Neural cell (in vitro differentiated cells): Measurements from ENCODE around the gene TRPM2. TPM values are rescaled to one million over a fixed set of nuclear protein-coding genes. Genes with fewer than 3 reads are reported as not detected.

Source experiments
- H2AFZ ChIP-seq: fragments of 200-600, 300-800 bp; sonication (generic), shearing (Covaris generic); 2 replicates; pipeline ENCODE4 v1.6.0; 2014; ENCODE audit warnings: low read depth, mild to moderate bottlenecking, antibody characterized with exemption, low read length, moderate library complexity
- H3F3A ChIP-seq: fragments of 200-600 bp; shearing (Covaris generic); 2 replicates; pipeline ENCODE4 v1.6.1; 2016; ENCODE audit warnings: mild to moderate bottlenecking, moderate library complexity, mixed read lengths, antibody characterized with exemption, low read length; ENCODE audit not compliant: insufficient read depth, poor library complexity, severe bottlenecking
- H3K27ac ChIP-seq: fragments of 200-600, 300-800 bp; sonication (generic), shearing (Covaris generic); 2 replicates; pipeline ENCODE4 v1.5.1; 2014; ENCODE audit warnings: mild to moderate bottlenecking, low read length, moderate library complexity
- H3K27me3 ChIP-seq: fragments of 300-800, 200-600 bp; sonication (generic), shearing (Covaris generic); 2 replicates; pipeline ENCODE4 v1.6.0; 2014; ENCODE audit warnings: mild to moderate bottlenecking, low read depth, low read length, moderate library complexity; ENCODE audit not compliant: insufficient read depth
- H3K36me3 ChIP-seq: fragments of 300-800, 200-600 bp; sonication (generic), shearing (Covaris generic); 2 replicates; pipeline ENCODE4 v1.5.1; 2014; ENCODE audit warnings: mild to moderate bottlenecking, antibody characterized with exemption, low read length, moderate library complexity; ENCODE audit not compliant: insufficient read depth
- H3K4me2 ChIP-seq: fragments of 300-800, 200-600 bp; sonication (generic), shearing (Covaris generic); 2 replicates; pipeline ENCODE4 v1.6.0; 2014; ENCODE audit warnings: mild to moderate bottlenecking, low read length
- H3K4me3 ChIP-seq: fragments of 300-800, 200-600 bp; sonication (generic), shearing (Covaris generic); 2 replicates; pipeline ENCODE4 v1.5.1; 2014; ENCODE audit warnings: mild to moderate bottlenecking, low read length, moderate library complexity
- H3K79me2 ChIP-seq: fragments of 200-600 bp; shearing (Covaris generic); replicated peaks from 2 replicates; pipeline ENCODE4 v1.6.0; 2014; ENCODE audit warnings: mild to moderate bottlenecking, low read length, moderate library complexity; ENCODE audit not compliant: insufficient read depth
- H3K9ac ChIP-seq: fragments of 300-800, 200-600 bp; sonication (generic), shearing (Covaris generic); 2 replicates; pipeline ENCODE4 v1.6.1; 2016; ENCODE audit warnings: mild to moderate bottlenecking, low read length, mixed read lengths
- H3K9me2 ChIP-seq: fragments of 200-600 bp; shearing (Covaris generic); 2 replicates; pipeline ENCODE4 v1.6.1; 2016; ENCODE audit warnings: mild to moderate bottlenecking, low read length, mixed read lengths; ENCODE audit not compliant: insufficient read depth
- H3K9me3 ChIP-seq: fragments of 200-600, 300-800 bp; sonication (generic), shearing (Covaris generic); 2 replicates; pipeline ENCODE4 v1.6.1; 2016; ENCODE audit warnings: mild to moderate bottlenecking, mixed run types, low read length, moderate library complexity, mixed read lengths
- H4K20me1 ChIP-seq: fragments of 200-600 bp; shearing (Covaris generic); 2 replicates; pipeline ENCODE4 v1.6.1; 2016; ENCODE audit warnings: mild to moderate bottlenecking, mixed run types; ENCODE audit not compliant: insufficient read depth
- EP300 ChIP-seq: fragments of 450-650 bp; conservative IDR thresholded peaks from 2 replicates; pipeline ENCODE4 v1.6.1; 2014; ENCODE audit warnings: antibody characterized with exemption, mild to moderate bottlenecking, moderate library complexity; ENCODE audit not compliant: poor library complexity, severe bottlenecking
- EZH2 ChIP-seq: fragments of 200-600, 300-800 bp; shearing (Covaris generic), sonication (generic); IDR thresholded peaks from 2 replicates; pipeline ENCODE4 v1.6.1; 2014; ENCODE audit warnings: antibody characterized with exemption, low read length, borderline replicate concordance, mild to moderate bottlenecking; ENCODE audit not compliant: insufficient read depth, poor library complexity, severe bottlenecking
- MXI1 ChIP-seq: fragments of 450-650 bp; conservative IDR thresholded peaks from 2 replicates; pipeline ENCODE4 v1.6.1; 2014; ENCODE audit warnings: antibody characterized with exemption, mild to moderate bottlenecking; ENCODE audit not compliant: poor library complexity, severe bottlenecking
- POLR2AphosphoS5 ChIP-seq: IDR thresholded peaks from 2 replicates; pipeline ENCODE4 v1.6.1; 2012
- RAD21 ChIP-seq: fragments of 450-650 bp; conservative IDR thresholded peaks from 2 replicates; pipeline ENCODE4 v1.6.1; 2014; ENCODE audit warnings: antibody characterized with exemption, mild to moderate bottlenecking, moderate library complexity
- REST ChIP-seq: IDR thresholded peaks from 2 replicates; pipeline ENCODE4 v1.6.1; 2012; ENCODE audit warnings: borderline replicate concordance
- SMC3 ChIP-seq: fragments of 450-650 bp; conservative IDR thresholded peaks from 2 replicates; pipeline ENCODE4 v1.6.1; 2014; ENCODE audit warnings: antibody characterized with exemption, mild to moderate bottlenecking, moderate library complexity; ENCODE audit not compliant: poor library complexity
- TAF1 ChIP-seq: IDR thresholded peaks from 2 replicates; pipeline ENCODE4 v1.6.1; 2012; ENCODE audit warnings: low read depth
- polyA plus RNA-seq: library from polyadenylated mRNA; depleted of rRNA; stranded (reverse); fragments of >200 nt; gene quantifications from 2 replicates; pipeline ENCODE4 v1.2.3, GENCODE V29; 2014
- TF ChIP-seq, protein P1 (sequence below): fragments of 450-650 bp; IDR thresholded peaks from 2 replicates; pipeline ENCODE4 v1.5.1; 2014; ENCODE audit warnings: antibody characterized with exemption, mild to moderate bottlenecking, moderate library complexity; ENCODE audit not compliant: poor library complexity, severe bottlenecking

TRPM2 gene
- polyA plus RNA-seq, 1 donor from 2014 or later, result 0.14 TPM

GRCh38 chr21:44306936-44307704, 46.3 kb upstream of the TRPM2 start:
- H3K9ac ChIP-seq, result no peak overlapping the region
- H3K9me2 ChIP-seq, result no peaks in the 10 kb centered on the region
- H3K9me3 ChIP-seq, result no peaks in the 10 kb centered on the region
- H3K4me3 ChIP-seq, result no peak overlapping the region
- H3K4me2 ChIP-seq, result no peak overlapping the region
- H3F3A ChIP-seq, result no peaks in the 10 kb centered on the region
- H3K27ac ChIP-seq, result no peak overlapping the region
- no peak for TF ChIP-seq REST
- TF ChIP-seq MXI1, result no peak
- TF ChIP-seq, protein P1, sequence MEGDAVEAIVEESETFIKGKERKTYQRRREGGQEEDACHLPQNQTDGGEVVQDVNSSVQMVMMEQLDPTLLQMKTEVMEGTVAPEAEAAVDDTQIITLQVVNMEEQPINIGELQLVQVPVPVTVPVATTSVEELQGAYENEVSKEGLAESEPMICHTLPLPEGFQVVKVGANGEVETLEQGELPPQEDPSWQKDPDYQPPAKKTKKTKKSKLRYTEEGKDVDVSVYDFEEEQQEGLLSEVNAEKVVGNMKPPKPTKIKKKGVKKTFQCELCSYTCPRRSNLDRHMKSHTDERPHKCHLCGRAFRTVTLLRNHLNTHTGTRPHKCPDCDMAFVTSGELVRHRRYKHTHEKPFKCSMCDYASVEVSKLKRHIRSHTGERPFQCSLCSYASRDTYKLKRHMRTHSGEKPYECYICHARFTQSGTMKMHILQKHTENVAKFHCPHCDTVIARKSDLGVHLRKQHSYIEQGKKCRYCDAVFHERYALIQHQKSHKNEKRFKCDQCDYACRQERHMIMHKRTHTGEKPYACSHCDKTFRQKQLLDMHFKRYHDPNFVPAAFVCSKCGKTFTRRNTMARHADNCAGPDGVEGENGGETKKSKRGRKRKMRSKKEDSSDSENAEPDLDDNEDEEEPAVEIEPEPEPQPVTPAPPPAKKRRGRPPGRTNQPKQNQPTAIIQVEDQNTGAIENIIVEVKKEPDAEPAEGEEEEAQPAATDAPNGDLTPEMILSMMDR, result no peak
- no peak for TF ChIP-seq SMC3
- no peak for TF ChIP-seq EZH2
- no peak for TF ChIP-seq RAD21
- no peak for TF ChIP-seq POLR2AphosphoS5
- no peak for TF ChIP-seq EP300
- TF ChIP-seq TAF1, result no peak
- no peaks in the 10 kb centered on the region for H3K79me2 ChIP-seq
- H3K36me3 ChIP-seq, result no peaks in the 10 kb centered on the region
- no peaks in the 10 kb centered on the region for H3K27me3 ChIP-seq
- H4K20me1 ChIP-seq, result no peaks in the 10 kb centered on the region
- no peak overlapping the region for H2AFZ ChIP-seq

GRCh38 chr21:44310628-44311507, 42.6 kb upstream of the TRPM2 start:
- Histone ChIP-seq H3F3A (no peaks in the 10 kb centered on the region), H3K9me2 (no peaks in the 10 kb centered on the region), H2AFZ (no peak overlapping the region), H3K27ac (no peak overlapping the region), H4K20me1 (no peaks in the 10 kb centered on the region), H3K27me3 (no peaks in the 10 kb centered on the region), H3K4me2 (no peak overlapping the region), H3K79me2 (no peaks in the 10 kb centered on the region), H3K9me3 (no peaks in the 10 kb centered on the region), H3K9ac (no peak overlapping the region), H3K36me3 (no peaks in the 10 kb centered on the region), H3K4me3 (no peak overlapping the region)
- TF ChIP-seq SMC3, result no peak
- no peak for TF ChIP-seq TAF1
- TF ChIP-seq MXI1, result no peak
- TF ChIP-seq REST, result no peak
- TF ChIP-seq, protein P1, result no peak
- no peak for TF ChIP-seq EP300
- TF ChIP-seq RAD21, result no peak
- TF ChIP-seq EZH2, result no peak
- TF ChIP-seq POLR2AphosphoS5, result no peak
